Nephron progenitor cell (in vitro differentiated cells): ENCODE data around the gene OR1I1.

Source experiments
- DNase-seq: peaks from one replicate; pipeline ENCODE4 v3.0.0; 2021
- H3K27ac Mint-ChIP-seq: 2 replicates; pipeline ENCODE4 v1.8.0; 2021; ENCODE audit warnings: mild to moderate bottlenecking, moderate library complexity, mixed read lengths
- H3K27me3 Mint-ChIP-seq: 2 replicates; pipeline ENCODE4 v1.8.0; 2021; ENCODE audit warnings: mild to moderate bottlenecking, low read depth, mixed read lengths; ENCODE audit not compliant: poor library complexity
- H3K36me3 Mint-ChIP-seq: 2 replicates; pipeline ENCODE4 v1.8.0; 2021; ENCODE audit warnings: low read depth, mixed read lengths
- H3K4me1 Mint-ChIP-seq: 2 replicates; pipeline ENCODE4 v1.8.0; 2021; ENCODE audit warnings: mixed read lengths
- H3K4me3 Mint-ChIP-seq: 2 replicates; pipeline ENCODE4 v1.8.0; 2021; ENCODE audit warnings: mild to moderate bottlenecking, moderate library complexity, mixed read lengths
- H3K9me3 Mint-ChIP-seq: 2 replicates; pipeline ENCODE4 v1.8.0; 2021; ENCODE audit warnings: mild to moderate bottlenecking, moderate library complexity, mixed read lengths
- TF ChIP-seq, protein P1 (sequence below): fragments of 200-600 bp; sonication (generic); IDR thresholded peaks from 2 replicates; pipeline ENCODE4 v1.5.0; 2021; ENCODE audit warnings: antibody characterized with exemption

The OR1I1 gene

DNA sequence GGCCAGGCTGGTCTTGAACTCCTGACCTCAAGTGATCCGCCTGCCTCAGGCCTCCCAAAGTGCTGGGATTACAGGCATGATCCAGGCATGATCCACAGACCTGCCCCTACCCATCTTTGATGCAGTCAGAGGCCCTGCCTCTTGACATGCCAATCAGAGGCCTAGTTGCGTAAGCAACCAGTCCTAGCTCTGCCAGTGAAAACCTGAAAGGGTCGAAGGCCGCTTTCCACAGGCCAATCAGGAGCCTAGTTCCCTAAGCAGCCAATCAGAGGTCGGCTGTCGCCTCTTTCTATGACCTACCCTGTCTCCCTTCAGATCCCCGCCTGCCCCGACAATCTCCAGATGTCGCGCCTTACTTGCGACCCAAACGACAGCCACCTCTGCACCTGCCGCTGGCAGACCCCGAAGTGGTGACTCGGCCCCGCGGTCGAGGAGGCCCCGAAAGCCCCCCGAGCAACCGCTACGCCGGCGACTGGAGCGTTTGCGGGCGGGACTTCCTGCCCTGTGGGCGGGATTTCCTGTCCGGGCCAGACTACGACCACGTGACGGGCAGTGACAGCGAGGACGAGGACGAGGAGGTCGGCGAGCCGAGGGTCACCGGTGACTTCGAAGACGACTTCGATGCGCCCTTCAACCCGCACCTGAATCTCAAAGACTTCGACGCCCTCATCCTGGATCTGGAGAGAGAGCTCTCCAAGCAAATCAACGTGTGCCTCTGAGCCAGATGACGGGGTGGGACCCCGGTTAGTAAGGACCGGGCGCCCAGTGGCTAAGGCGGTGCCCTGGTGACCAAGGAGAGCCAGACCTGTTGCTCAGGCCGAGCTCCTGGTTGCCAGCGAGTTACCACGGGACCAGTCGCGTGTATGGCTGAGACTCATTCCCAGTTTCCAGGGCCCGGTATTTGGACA, 31.5 kb downstream of the OR1I1 start:
- Mint-ChIP-seq H3K9me3 (no peaks in the 10 kb centered on the region), H3K27me3 (no peaks in the 10 kb centered on the region), H3K36me3 (peaks cover 41% of the 10 kb centered on the region), H3K4me1 (peaks cover 3% of the 10 kb centered on the region), H3K4me3 (no peak overlapping the region), H3K27ac (no peak overlapping the region)
- DNase-seq = no peak
- TF ChIP-seq, protein P1, sequence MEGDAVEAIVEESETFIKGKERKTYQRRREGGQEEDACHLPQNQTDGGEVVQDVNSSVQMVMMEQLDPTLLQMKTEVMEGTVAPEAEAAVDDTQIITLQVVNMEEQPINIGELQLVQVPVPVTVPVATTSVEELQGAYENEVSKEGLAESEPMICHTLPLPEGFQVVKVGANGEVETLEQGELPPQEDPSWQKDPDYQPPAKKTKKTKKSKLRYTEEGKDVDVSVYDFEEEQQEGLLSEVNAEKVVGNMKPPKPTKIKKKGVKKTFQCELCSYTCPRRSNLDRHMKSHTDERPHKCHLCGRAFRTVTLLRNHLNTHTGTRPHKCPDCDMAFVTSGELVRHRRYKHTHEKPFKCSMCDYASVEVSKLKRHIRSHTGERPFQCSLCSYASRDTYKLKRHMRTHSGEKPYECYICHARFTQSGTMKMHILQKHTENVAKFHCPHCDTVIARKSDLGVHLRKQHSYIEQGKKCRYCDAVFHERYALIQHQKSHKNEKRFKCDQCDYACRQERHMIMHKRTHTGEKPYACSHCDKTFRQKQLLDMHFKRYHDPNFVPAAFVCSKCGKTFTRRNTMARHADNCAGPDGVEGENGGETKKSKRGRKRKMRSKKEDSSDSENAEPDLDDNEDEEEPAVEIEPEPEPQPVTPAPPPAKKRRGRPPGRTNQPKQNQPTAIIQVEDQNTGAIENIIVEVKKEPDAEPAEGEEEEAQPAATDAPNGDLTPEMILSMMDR = no peak

DNA sequence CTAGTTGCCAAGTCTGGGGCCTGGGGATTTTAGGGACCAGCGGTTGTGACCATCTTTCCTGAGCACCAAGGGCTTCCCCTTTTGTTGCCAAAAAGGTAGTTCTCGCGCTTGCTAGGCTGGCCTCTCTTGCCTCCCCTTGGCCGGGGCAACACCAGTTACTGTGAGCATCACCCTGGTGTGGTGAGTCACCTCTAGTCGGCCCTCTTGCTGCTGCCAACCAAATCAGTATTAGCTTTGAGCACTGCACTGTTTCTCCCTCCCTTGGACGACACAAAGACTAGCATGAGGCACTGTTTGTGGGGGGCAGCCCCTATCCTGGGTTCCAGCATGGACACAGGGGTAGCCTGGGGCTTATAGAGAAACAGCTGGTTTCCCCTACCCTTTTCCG, 32.1 kb downstream of the OR1I1 start:
- Mint-ChIP-seq H3K36me3 (peaks cover 47% of the 10 kb centered on the region), H3K9me3 (no peaks in the 10 kb centered on the region), H3K4me1 (no peaks in the 10 kb centered on the region), H3K4me3 (no peak overlapping the region), H3K27ac (peak overlapping the region; percentile 42), H3K27me3 (no peaks in the 10 kb centered on the region)
- TF ChIP-seq, protein P1 = no peak
- DNase-seq = no peak

DNA sequence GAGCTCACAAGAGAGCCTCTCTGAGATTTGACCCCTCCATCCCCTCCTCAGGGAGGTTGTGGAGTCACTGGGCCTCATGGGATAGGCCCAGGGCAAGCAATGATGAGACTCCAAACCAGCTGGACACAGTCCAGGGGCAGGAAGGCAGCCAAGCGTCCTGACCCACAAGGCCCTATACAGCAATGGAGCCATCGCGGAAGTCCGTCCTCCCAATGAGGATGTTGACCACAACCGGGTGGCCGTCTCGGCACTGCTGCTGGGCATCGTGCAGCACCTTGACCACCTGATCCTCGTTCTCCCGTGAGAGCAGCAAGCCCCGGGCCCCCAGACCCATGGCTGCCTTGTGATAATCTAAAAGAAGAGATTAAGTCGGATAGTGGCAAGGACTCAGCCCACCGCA, 33.1 kb downstream of the OR1I1 start:
- Mint-ChIP-seq H3K4me3 (no peak overlapping the region), H3K27me3 (no peaks in the 10 kb centered on the region), H3K36me3 (peaks cover 56% of the 10 kb centered on the region), H3K27ac (peak overlapping the region; percentile 88), H3K9me3 (no peaks in the 10 kb centered on the region), H3K4me1 (no peaks in the 10 kb centered on the region)
- TF ChIP-seq, protein P1 = no peak
- no peak for DNase-seq

DNA sequence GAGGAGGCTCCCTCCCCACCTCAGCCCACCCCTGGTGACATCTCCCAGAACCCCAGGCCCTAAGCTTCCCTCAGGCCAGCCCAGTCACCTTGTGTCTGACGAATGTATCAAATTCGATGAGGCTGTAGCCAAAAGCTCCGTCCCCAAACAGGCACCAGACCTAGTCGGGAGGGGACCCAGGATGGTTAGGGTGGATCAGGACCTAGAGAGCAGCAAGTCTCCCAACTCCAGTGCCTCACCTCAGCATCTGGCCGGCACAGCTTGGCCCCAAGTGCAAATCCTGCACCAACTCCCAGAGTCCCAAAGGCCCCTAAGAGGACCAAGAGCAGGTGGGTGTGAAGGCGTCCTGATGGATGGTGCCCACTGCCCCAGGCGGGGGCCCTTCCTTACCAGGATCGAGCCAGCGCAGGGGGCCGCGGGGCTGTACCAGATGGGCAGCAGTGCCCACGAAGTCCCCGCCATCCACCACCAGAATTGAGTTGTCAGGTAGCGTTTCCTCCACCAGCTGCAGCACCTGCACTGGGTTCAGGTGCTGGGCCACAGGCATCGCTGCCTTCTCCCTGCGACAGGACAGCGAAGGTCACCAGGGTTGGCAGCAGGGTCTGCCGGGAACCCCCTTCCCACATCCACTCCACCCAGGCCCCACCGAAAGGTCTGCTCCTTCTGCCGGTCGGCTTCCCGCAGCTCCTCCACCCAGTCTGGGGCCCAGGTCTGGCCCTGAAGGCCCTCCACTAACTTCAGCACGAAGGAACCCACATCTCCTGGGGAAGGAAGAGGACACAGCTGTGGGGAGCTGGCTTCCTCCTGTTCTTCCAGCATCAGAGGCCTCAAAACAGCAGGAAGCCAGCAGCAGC, 34.0 kb downstream of the OR1I1 start:
- Mint-ChIP-seq H3K4me3 (no peak overlapping the region), H3K27me3 (no peaks in the 10 kb centered on the region)
- DNase-seq = no peak

DNA sequence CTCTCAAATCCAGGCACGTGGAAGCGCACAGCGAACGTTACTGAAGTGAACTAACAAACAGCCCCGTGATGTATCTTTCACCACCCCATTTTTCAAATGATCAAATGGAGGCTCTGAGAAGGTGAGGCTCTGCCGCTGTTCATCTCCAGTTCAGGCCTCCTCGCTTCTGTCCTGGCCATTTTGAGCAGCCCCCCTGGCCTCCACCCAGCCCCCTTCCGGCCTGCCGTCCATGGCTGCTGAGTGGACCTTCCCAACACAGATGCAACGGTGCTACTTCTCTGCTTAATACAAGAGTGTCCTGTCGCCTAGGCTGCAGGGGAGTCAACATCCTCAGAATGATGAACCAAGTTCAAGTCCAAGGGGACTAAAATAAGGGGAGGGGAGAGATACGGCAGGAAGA, 34.8 kb downstream of the OR1I1 start:
- Mint-ChIP-seq H3K4me3 (no peak overlapping the region), H3K4me1 (no peaks in the 10 kb centered on the region)

More for the DNA sequence above, 34.0 kb downstream of the OR1I1 start:
- H3K36me3 Mint-ChIP-seq = peaks cover 66% of the 10 kb centered on the region
- H3K4me1 Mint-ChIP-seq = no peaks in the 10 kb centered on the region
- TF ChIP-seq, protein P1 = no peak
- H3K9me3 Mint-ChIP-seq = no peaks in the 10 kb centered on the region
- H3K27ac Mint-ChIP-seq = peak overlapping the region; percentile 51

More for the DNA sequence above, 34.8 kb downstream of the OR1I1 start:
- Mint-ChIP-seq H3K27ac (peak overlapping the region; percentile 51), H3K9me3 (no peaks in the 10 kb centered on the region), H3K36me3 (peaks cover 73% of the 10 kb centered on the region), H3K27me3 (no peaks in the 10 kb centered on the region)
- DNase-seq = no peak
- TF ChIP-seq, protein P1 = no peak
